Ramos (cell line): ENCODE data around the gene KCNN2.

Source experiments
- in situ Hi-C: fragments of 300-500 bp; cut with MboI; formaldehyde crosslinking; loops from one replicate; pipeline ENCODE4 v1.14.3; 2022; ENCODE audit warnings: low sequenced_read_pairs; ENCODE audit not compliant: unreplicated experiment

KCNN2 gene

DNA sequence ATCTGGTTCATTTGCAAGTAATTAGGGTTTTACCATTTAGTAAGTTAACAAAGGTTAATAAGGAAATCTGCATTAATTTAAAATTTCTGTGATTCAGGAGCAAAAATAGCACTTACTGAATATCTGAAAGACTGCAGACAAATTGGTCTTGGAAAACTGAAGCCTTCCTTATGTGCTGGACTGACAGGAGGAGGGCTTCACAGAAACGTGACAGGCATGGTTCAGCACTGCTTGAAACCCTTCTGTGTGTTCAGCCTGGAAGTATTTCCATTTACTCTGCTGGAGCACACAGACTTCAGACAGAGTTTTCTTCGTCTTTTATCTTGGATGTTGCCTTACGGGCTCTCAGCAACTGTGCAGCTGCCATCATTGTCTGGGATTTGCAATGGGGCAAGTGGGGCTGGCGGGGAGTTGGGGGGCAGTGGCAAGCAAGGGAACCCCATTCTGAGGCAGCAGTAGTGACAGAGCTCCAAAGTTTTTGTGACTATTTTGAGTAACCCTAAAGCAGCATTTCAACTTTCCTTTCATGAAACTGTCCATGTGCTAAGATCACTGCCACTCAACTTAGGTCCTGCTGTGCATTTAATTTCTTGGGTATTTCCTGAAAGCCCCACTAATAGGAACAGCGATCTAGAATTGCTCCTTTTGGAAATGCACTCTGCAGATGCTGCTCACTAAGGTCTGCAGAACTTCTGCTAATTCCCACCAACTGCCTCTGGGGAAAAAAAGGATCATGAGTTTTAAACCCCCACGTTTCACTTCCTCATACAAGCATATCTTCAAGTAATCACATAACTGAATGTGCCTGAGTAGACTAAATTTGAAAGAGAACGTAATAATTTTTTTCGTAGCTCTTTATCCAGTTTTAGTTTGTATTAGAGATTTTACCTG, 56.6 kb downstream of the KCNN2 start:
- in situ Hi-C loops = no loop called here

DNA sequence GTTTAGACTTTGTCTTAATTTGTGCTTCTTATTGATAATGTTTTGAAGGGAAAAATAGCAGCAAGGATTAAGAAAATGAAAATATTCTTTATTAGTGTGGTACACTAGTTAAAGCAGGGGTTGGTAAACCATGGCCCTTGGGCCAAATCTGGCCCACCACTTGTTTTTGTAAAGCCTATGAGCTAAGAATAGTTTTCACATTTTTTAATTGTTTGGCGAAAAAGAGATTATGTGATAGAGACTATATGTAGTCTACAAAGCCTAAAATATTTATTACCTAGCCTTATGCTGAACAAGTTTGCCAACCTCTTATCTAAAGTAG, 57.2 kb downstream of the KCNN2 start:
- in situ Hi-C loops = no loop called here

- in situ Hi-C loops = no loop called here
Observed at GRCh38 chr5:114419959-114420358, 58.1 kb downstream of the KCNN2 start.

DNA sequence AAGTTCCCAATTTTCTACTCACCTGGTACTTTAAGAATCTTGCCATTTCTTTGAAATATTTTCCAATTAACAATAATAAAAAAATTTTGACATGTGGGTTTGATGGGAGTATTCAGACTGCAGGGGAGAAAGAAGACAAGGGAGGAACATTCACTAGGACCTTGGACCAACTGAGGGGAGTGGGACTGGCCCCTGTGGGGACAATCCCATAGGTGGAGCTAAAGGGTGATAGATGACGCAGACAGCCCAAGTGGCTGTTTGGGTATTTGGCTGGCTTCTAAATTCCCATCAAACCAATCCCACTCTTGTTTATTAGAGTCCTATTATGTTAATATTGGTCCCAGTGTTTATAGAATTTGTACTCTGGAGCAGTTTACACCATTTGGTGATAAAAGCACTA, 65.3 kb downstream of the KCNN2 start:
- in situ Hi-C loops = loop anchor here (25.0 kb wide), 1 partner anchor 740 kb away; no protein-coding TSS in a partner anchor

DNA sequence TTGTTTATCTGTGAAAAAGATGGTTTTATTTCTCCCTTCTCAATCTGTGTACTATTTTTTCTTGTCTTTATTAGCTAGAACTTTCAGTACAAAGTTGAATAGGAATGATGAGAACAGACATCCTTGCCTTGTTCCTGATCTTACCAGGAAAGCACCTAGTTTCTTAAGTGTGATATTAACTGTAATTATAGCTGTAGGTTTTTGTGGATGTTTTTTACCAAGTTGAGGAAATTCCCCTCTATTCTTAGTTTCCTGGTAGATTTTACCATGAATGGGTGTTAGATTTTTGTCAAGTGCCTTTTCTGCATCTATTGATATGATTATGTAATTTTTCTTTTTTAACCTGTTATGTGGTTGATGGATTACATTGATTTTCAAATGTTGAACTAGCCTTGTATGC, 68.7 kb downstream of the KCNN2 start:
- in situ Hi-C loops = loop anchor here (25.0 kb wide), 1 partner anchor 743 kb away; no protein-coding TSS in a partner anchor

DNA sequence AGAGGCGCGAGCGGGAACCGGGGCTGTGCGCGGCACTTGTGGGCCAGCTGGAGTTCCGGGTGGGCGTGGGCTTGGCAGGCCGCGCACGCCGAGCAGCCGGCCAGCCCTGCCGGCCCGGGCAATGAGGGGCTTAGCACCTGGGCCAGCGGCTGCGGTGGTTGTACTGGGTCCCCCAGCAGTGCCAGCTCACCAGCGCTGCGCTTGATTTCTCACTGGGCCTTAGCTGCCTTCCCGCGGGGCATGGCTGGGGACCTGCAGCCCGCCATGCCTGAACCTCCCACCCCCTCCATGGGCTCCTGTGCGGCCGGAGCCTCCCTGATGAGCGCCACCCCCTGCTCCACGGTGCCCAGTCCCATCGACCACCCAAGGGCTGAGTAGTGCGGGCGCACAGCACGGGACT, 70.8 kb downstream of the KCNN2 start:
- in situ Hi-C loops = loop anchor here (25.0 kb wide), 1 partner anchor 745 kb away; no protein-coding TSS in a partner anchor

GRCh38 chr5:114434396-114435219, 72.7 kb downstream of the KCNN2 start:
- in situ Hi-C loops = loop anchor here (25.0 kb wide), 1 partner anchor 747 kb away; no protein-coding TSS in a partner anchor

- in situ Hi-C loops = loop anchor here (25.0 kb wide), 1 partner anchor 748 kb away; no protein-coding TSS in a partner anchor
Observed at GRCh38 chr5:114435220-114435481, 73.3 kb downstream of the KCNN2 start.

DNA sequence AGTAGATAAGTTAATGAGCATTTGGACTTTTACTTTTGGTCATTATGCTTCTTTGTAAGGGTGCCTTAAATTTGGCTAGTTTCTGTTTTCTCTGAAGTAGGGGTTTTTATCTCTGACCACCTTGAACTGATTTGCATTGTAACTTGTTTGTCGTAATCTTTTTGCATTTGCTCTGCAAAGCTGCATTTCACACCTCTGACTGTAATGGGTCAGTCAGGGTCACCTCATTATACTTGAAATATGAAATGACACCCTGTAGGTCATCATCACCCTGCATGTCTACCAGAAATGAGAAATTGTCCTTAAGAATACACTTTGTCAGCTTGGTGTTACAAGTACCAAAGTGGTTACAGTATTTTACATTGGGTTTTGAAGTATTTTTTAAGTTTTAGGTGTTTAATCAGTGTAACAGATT, 74.0 kb downstream of the KCNN2 start:
- in situ Hi-C loops = loop anchor here (25.0 kb wide), 1 partner anchor 749 kb away; no protein-coding TSS in a partner anchor

DNA sequence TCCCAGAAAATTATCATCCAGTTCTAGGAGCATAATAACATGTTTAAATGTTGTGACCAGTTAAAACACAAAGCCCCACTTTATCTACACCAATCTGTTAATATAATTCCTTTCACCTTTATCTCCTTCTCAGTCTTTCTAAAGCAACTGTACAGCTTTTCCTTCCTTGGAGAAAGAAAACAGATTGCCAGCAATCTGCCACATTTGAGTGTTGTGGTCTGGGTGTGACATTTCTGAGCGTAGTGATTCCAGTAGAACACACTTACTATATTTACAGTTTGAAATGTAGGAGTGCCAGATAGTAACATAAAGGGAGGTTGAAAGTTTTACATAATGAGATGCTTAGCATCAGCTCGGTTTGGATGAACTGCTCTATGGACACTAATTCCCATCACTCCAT, 76.1 kb downstream of the KCNN2 start:
- in situ Hi-C loops = loop anchor here (25.0 kb wide), 1 partner anchor 751 kb away; no protein-coding TSS in a partner anchor

DNA sequence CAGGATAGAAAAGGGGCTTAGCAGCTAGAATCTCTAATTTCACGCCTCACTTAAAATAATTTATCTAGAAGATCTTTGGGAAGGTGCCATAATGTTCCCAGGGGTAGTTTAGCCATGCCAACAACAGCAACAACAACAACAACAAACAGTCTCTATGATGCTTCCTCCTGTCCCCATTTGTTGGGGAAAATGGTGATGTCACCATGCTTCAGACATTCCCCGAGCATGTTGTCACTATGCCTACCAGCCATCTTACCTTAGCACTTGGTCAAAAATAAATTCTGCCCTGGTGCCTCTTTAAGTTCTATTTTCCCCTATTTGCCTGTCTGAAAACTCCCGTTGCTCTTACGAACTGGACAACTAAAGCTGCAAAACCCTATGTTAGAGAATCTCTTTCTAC, 76.6 kb downstream of the KCNN2 start:
- in situ Hi-C loops = loop anchor here (25.0 kb wide), 1 partner anchor 751 kb away; no protein-coding TSS in a partner anchor

GRCh38 chr5:114447084-114447773, 85.4 kb downstream of the KCNN2 start:
- in situ Hi-C loops = loop anchor here (25.0 kb wide), 1 partner anchor 760 kb away; no protein-coding TSS in a partner anchor

GRCh38 chr5:114448481-114448880, 86.6 kb downstream of the KCNN2 start:
- in situ Hi-C loops = loop anchor here (25.0 kb wide), 1 partner anchor 761 kb away; no protein-coding TSS in a partner anchor

GRCh38 chr5:114449860-114450421, 88.1 kb downstream of the KCNN2 start:
- in situ Hi-C loops = loop anchor here (25.0 kb wide), 1 partner anchor 763 kb away; no protein-coding TSS in a partner anchor

- in situ Hi-C loops = no loop called here
Observed at GRCh38 chr5:114450437-114450836, 88.6 kb downstream of the KCNN2 start.

DNA sequence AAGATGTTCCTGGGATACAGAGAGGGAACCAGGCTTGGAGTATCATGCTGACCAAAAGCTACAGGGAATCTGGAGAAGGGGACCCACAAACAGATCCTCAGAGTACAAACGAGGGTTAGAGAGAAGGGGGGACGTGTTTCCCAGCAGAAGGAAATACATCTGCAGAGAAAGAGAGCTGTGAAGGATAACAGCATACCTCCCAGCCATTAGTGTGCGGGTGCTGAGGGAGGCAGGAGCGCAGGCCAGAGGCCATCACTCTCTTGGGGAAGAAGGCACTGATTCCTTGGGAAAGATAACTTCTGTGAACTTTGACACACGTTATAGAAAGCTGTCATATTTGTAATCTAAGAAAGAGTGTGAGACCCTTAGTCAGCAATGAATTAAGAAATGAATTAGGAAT, 96.9 kb downstream of the KCNN2 start:
- in situ Hi-C loops = no loop called here

- in situ Hi-C loops = no loop called here
Observed at GRCh38 chr5:114467171-114467570, 105.3 kb downstream of the KCNN2 start.

GRCh38 chr5:114467729-114468128, 105.9 kb downstream of the KCNN2 start:
- in situ Hi-C loops = no loop called here

DNA sequence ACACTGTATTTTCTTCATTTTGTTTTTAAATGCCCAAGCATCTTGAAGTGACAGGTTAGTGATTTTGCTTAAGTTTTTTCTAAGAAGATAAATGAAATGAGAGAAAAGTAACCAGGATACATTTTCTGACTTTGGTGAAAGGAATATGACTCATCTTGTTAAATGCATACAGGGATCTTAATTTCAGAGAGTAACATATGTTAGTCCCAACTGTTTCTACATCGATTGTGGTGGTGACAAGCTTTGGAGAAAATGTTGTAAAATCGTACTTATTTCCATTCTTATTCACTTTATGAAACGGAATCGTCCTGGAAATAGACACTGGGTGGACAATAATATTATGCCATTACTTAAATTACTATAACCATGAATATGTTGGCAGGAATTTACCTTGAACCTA, 107.5 kb downstream of the KCNN2 start:
- in situ Hi-C loops = no loop called here

DNA sequence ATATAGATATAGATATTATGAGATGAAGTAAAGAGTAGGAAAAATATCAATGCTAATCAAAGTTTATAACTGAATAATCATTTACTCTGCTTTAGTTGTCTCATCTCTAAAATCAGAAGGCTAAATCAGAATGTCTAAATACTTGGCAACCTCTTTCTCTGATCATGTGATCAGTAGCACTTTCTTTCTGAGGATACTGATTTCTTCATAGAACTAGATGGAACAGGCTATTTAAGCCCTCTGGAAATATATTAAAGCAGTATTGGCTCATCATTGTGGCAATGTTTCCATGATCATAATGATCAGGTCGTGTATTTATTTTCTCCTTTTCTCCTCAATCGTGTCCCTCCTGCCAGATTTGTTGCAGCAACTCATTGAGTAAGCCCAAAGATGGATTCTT, 109.7 kb downstream of the KCNN2 start:
- in situ Hi-C loops = no loop called here
